HCT116 (cell line): ENCODE results near the gene PITPNM1. TPM values are rescaled to one million over a fixed set of nuclear protein-coding genes. Genes with fewer than 3 reads are reported as not detected.

Experiments
- ATAC-seq: fragments of 200-7000 bp; cut with Tn5 transposase; 2 replicates; pipeline ENCODE4 v1.9.1; 2020; ENCODE audit warnings: mild to moderate bottlenecking, moderate library complexity
- BruUV-seq: library from RNA; stranded (reverse); fragments of 400-500 nt; replicated peaks from 2 replicates; lab custom pipeline; 2021; lab: Mats Ljungman, UMichigan
- CTCF ChIA-PET: fragments of 300-600 bp; sonication (Branson Sonifier 250); formaldehyde crosslinking; loops from one replicate; lab custom pipeline; 2021; ENCODE audit warnings: antibody characterized with exemption; lab: Charles Lee
- POLR2A ChIA-PET: fragments of 300-600, 350-600 bp; sonication (Branson Sonifier 250); formaldehyde crosslinking; loops from one replicate; lab custom pipeline; 2021; ENCODE audit warnings: antibody characterized with exemption; lab: Charles Lee
- RAD21 ChIA-PET, 2 experiments: fragments of 300-600 bp; sonication (Branson Sonifier 250); formaldehyde crosslinking; loops; one replicate each; lab custom pipeline; 2023; ENCODE audit warnings: low total read pairs in 2 of 2; ENCODE audit not compliant: uncharacterized antibody in 2 of 2, unreplicated experiment in 2 of 2, low non-redundant PET in 1 of 2; lab: Charles Lee
- DNase-seq: peaks from one replicate; pipeline ENCODE4 v3.0.0-alpha.2; 2010; ENCODE audit warnings: low read depth, low spot score
- H2AFZ ChIP-seq: fragments of 200-600 bp; shearing (Covaris generic), sonication (generic); 2 replicates; pipeline ENCODE4 v1.6.1; 2017; ENCODE audit warnings: low read depth, mixed run types, mixed read lengths, antibody characterized with exemption, low read length; ENCODE audit not compliant: poor library complexity, severe bottlenecking
- H3K27ac ChIP-seq: 2 replicates; pipeline ENCODE4 v1.5.1; 2012; ENCODE audit warnings: low read depth, low read length
- H3K27me3 ChIP-seq: fragments of 200-600 bp; sonication (generic); 2 replicates; pipeline ENCODE4 v1.6.1; 2016; ENCODE audit warnings: mixed run types, low read length, mixed read lengths; ENCODE audit not compliant: insufficient read depth
- H3K36me3 ChIP-seq, 2 experiments: fragments of 200-500 bp in 1 of 2; fragments of 200-600 bp in 1 of 2; sonication (Bioruptor generic) in 1 of 2; sonication (generic) in 1 of 2; 2 replicates each; pipeline versions ENCODE4 v1.5.1 to v1.6.1; 2014 to 2016; ENCODE audit warnings: low read length in 2 of 2, inconsistent platforms in 1 of 2, mixed read lengths in 1 of 2, mixed run types in 1 of 2; ENCODE audit not compliant: insufficient read depth in 2 of 2, control insufficient read depth in 1 of 2
- H3K4me1 ChIP-seq, 2 experiments: fragments of 200-600 bp in 1 of 2; sonication (generic) in 1 of 2; 2 replicates each; pipeline versions ENCODE4 v1.5.1 to v1.6.1; 2012 to 2017; ENCODE audit warnings: low read length in 2 of 2, inconsistent platforms in 1 of 2, mild to moderate bottlenecking in 1 of 2, mixed read lengths in 1 of 2, mixed run types in 1 of 2, moderate library complexity in 1 of 2; ENCODE audit not compliant: insufficient read depth in 2 of 2, control insufficient read depth in 1 of 2
- H3K4me2 ChIP-seq: fragments of 200-600 bp; sonication (generic); 2 replicates; pipeline ENCODE4 v1.6.1; 2017; ENCODE audit warnings: mixed run types, low read length, mixed read lengths
- H3K4me3 ChIP-seq, 2 experiments: fragments of 200-600 bp in 1 of 2; sonication (generic) in 1 of 2; replicated peaks in 1 of 2; 2 replicates each; pipeline ENCODE4 v1.5.1; 2011 to 2016; ENCODE audit warnings: low read length in 2 of 2, control low read depth in 1 of 2, low read depth in 1 of 2, mild to moderate bottlenecking in 1 of 2, mixed read lengths in 1 of 2, mixed run types in 1 of 2
- H3K79me2 ChIP-seq: fragments of 200-600 bp; sonication (generic); 2 replicates; pipeline ENCODE4 v1.6.1; 2017; ENCODE audit warnings: mild to moderate bottlenecking, mixed run types, low read length, moderate library complexity, mixed read lengths; ENCODE audit not compliant: insufficient read depth
- H3K9ac ChIP-seq: fragments of 200-600 bp; sonication (generic); 2 replicates; pipeline ENCODE4 v1.6.1; 2016; ENCODE audit warnings: low read length, mixed read lengths
- H3K9me2 ChIP-seq: fragments of 200-600 bp; sonication (generic), shearing (Covaris generic); 2 replicates; pipeline ENCODE4 v1.6.1; 2017; ENCODE audit warnings: mixed run types, mild to moderate bottlenecking, moderate library complexity; ENCODE audit not compliant: insufficient read depth
- H3K9me3 ChIP-seq, 2 experiments: fragments of 200-500 bp in 1 of 2; fragments of 200-600 bp in 1 of 2; sonication (Bioruptor generic) in 1 of 2; sonication (generic) in 1 of 2; 2 replicates each; pipeline ENCODE4 v1.6.1; 2014 to 2017; ENCODE audit warnings: low read length in 2 of 2, mixed read lengths in 2 of 2, inconsistent platforms in 1 of 2, low read depth in 1 of 2, mild to moderate bottlenecking in 1 of 2, mixed run types in 1 of 2, moderate library complexity in 1 of 2; ENCODE audit not compliant: control insufficient read depth in 1 of 2, insufficient read depth in 1 of 2
- H4K20me1 ChIP-seq: fragments of 200-600 bp; sonication (generic), shearing (Covaris generic); 2 replicates; pipeline ENCODE4 v1.6.1; 2017; ENCODE audit warnings: mixed run types, mild to moderate bottlenecking, moderate library complexity; ENCODE audit not compliant: insufficient read depth
- CEBPB ChIP-seq: IDR thresholded peaks from 2 replicates; pipeline ENCODE4 v1.6.1; 2012; ENCODE audit warnings: low read depth
- EGR1 ChIP-seq: IDR thresholded peaks from 2 replicates; pipeline ENCODE4 v1.6.1; 2012; ENCODE audit warnings: low read depth
- ELF1 ChIP-seq: IDR thresholded peaks from 2 replicates; pipeline ENCODE4 v1.6.1; 2012; ENCODE audit warnings: low read depth, borderline replicate concordance
- EZH2 ChIP-seq: fragments of 200-600 bp; sonication (generic); IDR thresholded peaks from 2 replicates; pipeline ENCODE4 v1.6.1; 2017; ENCODE audit warnings: antibody characterized with exemption, mixed run types
- EZH2phosphoT487 ChIP-seq: fragments of 200-600 bp; IDR thresholded peaks from 2 replicates; pipeline ENCODE4 v1.6.1; 2018; ENCODE audit warnings: antibody characterized with exemption, borderline replicate concordance
- FOSL1 ChIP-seq: IDR thresholded peaks from 2 replicates; pipeline ENCODE4 v1.6.1; 2012; ENCODE audit warnings: low read depth
- JUND ChIP-seq: IDR thresholded peaks from 2 replicates; pipeline ENCODE4 v1.6.1; 2012
- POLR2A ChIP-seq: IDR thresholded peaks from 2 replicates; pipeline ENCODE4 v1.7.0; 2011; ENCODE audit warnings: borderline replicate concordance; ENCODE audit not compliant: insufficient read depth, insufficient read length; ENCODE audit errors: extremely low read depth
- POLR2AphosphoS5 ChIP-seq: IDR thresholded peaks from 2 replicates; pipeline ENCODE4 v1.6.1; 2011; ENCODE audit warnings: mild to moderate bottlenecking, low read depth, low read length, moderate library complexity
- RAD21 ChIP-seq: IDR thresholded peaks from 2 replicates; pipeline ENCODE4 v1.6.1; 2012; ENCODE audit warnings: low read depth, mild to moderate bottlenecking
- SRF ChIP-seq: IDR thresholded peaks from 2 replicates; pipeline ENCODE4 v1.6.1; 2012; ENCODE audit warnings: low read depth
- intact Hi-C: fragments of 100-400 bp; cut with micrococcal nuclease; formaldehyde crosslinking; loops from 2 replicates; pipeline ENCODE4 v1.10.0; 2022
- total RNA-seq: library from RNA; stranded (reverse); gene quantifications from one replicate; pipeline ENCODE4 v1.2.1, GENCODE V29; 2021; ENCODE audit not compliant: unreplicated experiment
- TF ChIP-seq, protein P1 (sequence below), 3 experiments: fragments of 200-600 bp in 1 of 3; sonication (generic) in 1 of 3; IDR thresholded peaks in 2 of 3; conservative IDR thresholded peaks in 1 of 3; 2 replicates each; pipeline ENCODE4 v1.5.1; 2012 to 2017; ENCODE audit warnings: low read depth in 2 of 3, low read length in 2 of 3, antibody characterized with exemption in 1 of 3, borderline replicate concordance in 1 of 3, control low read depth in 1 of 3, mild to moderate bottlenecking in 1 of 3, mixed read lengths in 1 of 3, mixed run types in 1 of 3, moderate library complexity in 1 of 3; ENCODE audit not compliant: insufficient read depth in 1 of 3
- TF ChIP-seq, protein P2 (sequence below): IDR thresholded peaks from 2 replicates; pipeline ENCODE4 v1.6.1; 2011; ENCODE audit warnings: mild to moderate bottlenecking, low read length, moderate library complexity; ENCODE audit not compliant: insufficient replicate concordance; ENCODE audit errors: extremely low read depth
- TF ChIP-seq, protein P3 (sequence below): IDR thresholded peaks from 2 replicates; pipeline ENCODE4 v1.6.1; 2012

PITPNM1 gene
- total RNA-seq, 1 experiment from 2014 or later, result 79.5 TPM

DNA sequence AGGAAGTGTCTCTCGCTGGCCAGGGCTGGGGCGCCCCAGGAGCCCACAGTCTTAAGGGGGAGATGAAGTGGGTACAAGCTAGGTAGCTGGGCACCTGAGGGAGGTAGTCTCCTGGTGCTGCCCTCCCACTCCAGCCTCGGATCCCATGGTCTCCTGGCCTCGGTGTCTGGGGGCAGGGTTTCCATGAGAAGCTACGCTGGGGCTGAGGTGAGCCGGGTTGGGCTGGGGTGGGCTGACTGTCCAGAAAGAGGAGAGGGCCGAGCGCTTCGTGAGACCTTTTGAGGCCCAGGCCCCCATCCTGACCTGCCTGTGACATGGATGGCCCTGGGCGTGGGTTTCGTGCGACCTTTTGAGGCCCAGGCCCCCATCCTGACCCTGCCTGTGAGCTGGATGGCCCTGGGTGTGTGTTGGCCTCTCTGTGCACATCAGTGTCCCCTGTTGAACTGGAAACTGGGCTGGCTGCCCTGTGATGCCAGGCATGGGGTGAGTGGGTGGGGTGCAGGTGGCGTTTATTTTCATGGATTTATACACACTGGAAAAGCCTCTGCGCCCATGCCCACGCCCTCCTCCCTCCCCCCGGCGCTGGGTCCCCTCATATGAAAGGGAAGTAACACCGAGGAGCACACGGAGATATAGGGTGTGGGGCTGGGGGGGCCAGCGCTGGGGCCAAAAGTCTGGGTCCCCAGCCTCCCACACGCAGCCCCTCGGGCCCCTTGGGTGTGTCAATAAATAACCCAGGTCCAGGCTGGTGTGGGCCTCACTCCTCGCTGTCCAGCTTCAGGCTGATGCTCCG, 13.7 kb downstream of the PITPNM1 start:
- H4K20me1 ChIP-seq, result no peaks in the 10 kb centered on the region
- TF ChIP-seq EZH2, result no peak
- TF ChIP-seq CEBPB, result no peak
- no peak for TF ChIP-seq ELF1
- TF ChIP-seq, protein P1, sequence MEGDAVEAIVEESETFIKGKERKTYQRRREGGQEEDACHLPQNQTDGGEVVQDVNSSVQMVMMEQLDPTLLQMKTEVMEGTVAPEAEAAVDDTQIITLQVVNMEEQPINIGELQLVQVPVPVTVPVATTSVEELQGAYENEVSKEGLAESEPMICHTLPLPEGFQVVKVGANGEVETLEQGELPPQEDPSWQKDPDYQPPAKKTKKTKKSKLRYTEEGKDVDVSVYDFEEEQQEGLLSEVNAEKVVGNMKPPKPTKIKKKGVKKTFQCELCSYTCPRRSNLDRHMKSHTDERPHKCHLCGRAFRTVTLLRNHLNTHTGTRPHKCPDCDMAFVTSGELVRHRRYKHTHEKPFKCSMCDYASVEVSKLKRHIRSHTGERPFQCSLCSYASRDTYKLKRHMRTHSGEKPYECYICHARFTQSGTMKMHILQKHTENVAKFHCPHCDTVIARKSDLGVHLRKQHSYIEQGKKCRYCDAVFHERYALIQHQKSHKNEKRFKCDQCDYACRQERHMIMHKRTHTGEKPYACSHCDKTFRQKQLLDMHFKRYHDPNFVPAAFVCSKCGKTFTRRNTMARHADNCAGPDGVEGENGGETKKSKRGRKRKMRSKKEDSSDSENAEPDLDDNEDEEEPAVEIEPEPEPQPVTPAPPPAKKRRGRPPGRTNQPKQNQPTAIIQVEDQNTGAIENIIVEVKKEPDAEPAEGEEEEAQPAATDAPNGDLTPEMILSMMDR (IDR thresholded peaks at IDR 0.05 in 2 of 3, conservative IDR thresholded peaks at IDR 0.05 in 1 of 3; ENCODE audit: borderline replicate concordance in 1 of 3, insufficient read depth in 1 of 3, low read depth in 2 of 3, low read length in 2 of 3), result no peak
- TF ChIP-seq, protein P2, sequence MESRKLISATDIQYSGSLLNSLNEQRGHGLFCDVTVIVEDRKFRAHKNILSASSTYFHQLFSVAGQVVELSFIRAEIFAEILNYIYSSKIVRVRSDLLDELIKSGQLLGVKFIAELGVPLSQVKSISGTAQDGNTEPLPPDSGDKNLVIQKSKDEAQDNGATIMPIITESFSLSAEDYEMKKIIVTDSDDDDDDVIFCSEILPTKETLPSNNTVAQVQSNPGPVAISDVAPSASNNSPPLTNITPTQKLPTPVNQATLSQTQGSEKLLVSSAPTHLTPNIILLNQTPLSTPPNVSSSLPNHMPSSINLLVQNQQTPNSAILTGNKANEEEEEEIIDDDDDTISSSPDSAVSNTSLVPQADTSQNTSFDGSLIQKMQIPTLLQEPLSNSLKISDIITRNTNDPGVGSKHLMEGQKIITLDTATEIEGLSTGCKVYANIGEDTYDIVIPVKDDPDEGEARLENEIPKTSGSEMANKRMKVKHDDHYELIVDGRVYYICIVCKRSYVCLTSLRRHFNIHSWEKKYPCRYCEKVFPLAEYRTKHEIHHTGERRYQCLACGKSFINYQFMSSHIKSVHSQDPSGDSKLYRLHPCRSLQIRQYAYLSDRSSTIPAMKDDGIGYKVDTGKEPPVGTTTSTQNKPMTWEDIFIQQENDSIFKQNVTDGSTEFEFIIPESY, result no peak
- TF ChIP-seq JUND, result no peak
- no peak for TF ChIP-seq EZH2phosphoT487
- TF ChIP-seq EGR1, result no peak
- no peak for TF ChIP-seq FOSL1
- TF ChIP-seq, protein P3, sequence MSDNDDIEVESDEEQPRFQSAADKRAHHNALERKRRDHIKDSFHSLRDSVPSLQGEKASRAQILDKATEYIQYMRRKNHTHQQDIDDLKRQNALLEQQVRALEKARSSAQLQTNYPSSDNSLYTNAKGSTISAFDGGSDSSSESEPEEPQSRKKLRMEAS, result no peak
- TF ChIP-seq POLR2A, result no peak
- no peak for TF ChIP-seq RAD21
- TF ChIP-seq SRF, result no peak
- no peak for TF ChIP-seq POLR2AphosphoS5
- no peak overlapping the region for H3K4me3 ChIP-seq
- H3K9me2 ChIP-seq, result no peaks in the 10 kb centered on the region
- DNase-seq, result no peak
- ChIA-PET POLR2A (no interaction called here), CTCF (no interaction called here), RAD21 (no interaction called here)
- H3K4me2 ChIP-seq, result no peak overlapping the region
- no peaks in the 10 kb centered on the region for H3K79me2 ChIP-seq
- no peak overlapping the region for H3K9ac ChIP-seq
- intact Hi-C loops, result no loop called here
- H3K4me1 ChIP-seq, result peaks cover 0 to 3% of the 10 kb centered on the region in 2 experiments; a peak in 1 of 4 replicates
- no peaks in the 10 kb centered on the region for H3K9me3 ChIP-seq
- H3K27me3 ChIP-seq, result no peaks in the 10 kb centered on the region
- H3K36me3 ChIP-seq, result peaks cover 0 to 5% of the 10 kb centered on the region in 2 experiments; a peak in 2 of 4 replicates
- H3K27ac ChIP-seq, result no peak overlapping the region
- BruUV-seq, result no TSS peak
- no peak for ATAC-seq
- no peak overlapping the region for H2AFZ ChIP-seq
